PFSK-1 (cell line): ENCODE results near the gene HSPG2.

Experiments
- FOXP2 ChIP-seq: optimal IDR thresholded peaks from 2 replicates; pipeline ENCODE3; 2011; ENCODE audit warnings: borderline replicate concordance, control low read depth, inconsistent platforms; ENCODE audit not compliant: insufficient read depth; ENCODE audit errors: extremely low read length, extremely low read depth
- POLR2AphosphoS5 ChIP-seq: IDR thresholded peaks from 2 replicates; pipeline ENCODE4 v1.6.1; 2012; ENCODE audit warnings: low read depth, mild to moderate bottlenecking, control low read depth, low read length, moderate library complexity
- SIN3A ChIP-seq: IDR thresholded peaks from 2 replicates; pipeline ENCODE4 v1.6.1; 2012; ENCODE audit warnings: mild to moderate bottlenecking, low read length, moderate library complexity, borderline replicate concordance; ENCODE audit not compliant: insufficient read depth
- TAF1 ChIP-seq: IDR thresholded peaks from 2 replicates; pipeline ENCODE4 v1.6.1; 2012; ENCODE audit warnings: low read length, control low read depth, borderline replicate concordance; ENCODE audit not compliant: insufficient read depth
- TF ChIP-seq, protein P1 (sequence below), 2 experiments: IDR thresholded peaks; 2 replicates each; pipeline versions ENCODE4 v1.6.1 to v1.8.0; 2011 to 2012; ENCODE audit warnings: low read depth in 2 of 2, low read length in 2 of 2, control low read depth in 1 of 2, inconsistent platforms in 1 of 2, mild to moderate bottlenecking in 1 of 2, moderate library complexity in 1 of 2; ENCODE audit not compliant: insufficient read depth in 1 of 2

The HSPG2 gene

DNA sequence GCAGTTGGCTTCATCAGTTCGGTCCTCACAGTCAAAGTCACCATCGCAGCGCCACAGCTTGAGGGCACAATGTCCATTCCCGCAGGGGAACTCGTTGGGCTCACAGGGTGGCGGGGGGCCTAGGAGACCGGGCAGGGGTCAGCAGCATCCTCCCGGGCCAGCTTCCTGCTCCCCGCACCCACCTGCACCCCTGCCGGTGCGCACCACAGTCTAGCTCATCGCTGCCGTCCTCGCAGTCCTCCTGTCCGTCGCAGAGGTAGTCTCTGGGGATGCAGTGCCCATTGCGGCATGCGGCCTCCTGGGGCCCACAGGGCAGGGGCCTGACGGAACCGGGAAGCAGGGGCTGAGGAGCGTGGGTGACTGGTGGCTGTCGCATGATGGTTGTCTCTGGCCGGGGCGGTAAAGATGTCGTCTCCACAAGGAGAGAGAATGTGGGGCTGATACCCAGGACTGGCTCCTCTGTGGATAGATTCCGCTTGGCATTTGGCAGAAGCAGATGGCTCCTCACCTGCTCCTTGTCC lies 49.8 kb downstream of the HSPG2 start:
- TF ChIP-seq POLR2AphosphoS5 (no peak), SIN3A (no peak), FOXP2 (no peak), TAF1 (no peak)
- TF ChIP-seq, protein P1, sequence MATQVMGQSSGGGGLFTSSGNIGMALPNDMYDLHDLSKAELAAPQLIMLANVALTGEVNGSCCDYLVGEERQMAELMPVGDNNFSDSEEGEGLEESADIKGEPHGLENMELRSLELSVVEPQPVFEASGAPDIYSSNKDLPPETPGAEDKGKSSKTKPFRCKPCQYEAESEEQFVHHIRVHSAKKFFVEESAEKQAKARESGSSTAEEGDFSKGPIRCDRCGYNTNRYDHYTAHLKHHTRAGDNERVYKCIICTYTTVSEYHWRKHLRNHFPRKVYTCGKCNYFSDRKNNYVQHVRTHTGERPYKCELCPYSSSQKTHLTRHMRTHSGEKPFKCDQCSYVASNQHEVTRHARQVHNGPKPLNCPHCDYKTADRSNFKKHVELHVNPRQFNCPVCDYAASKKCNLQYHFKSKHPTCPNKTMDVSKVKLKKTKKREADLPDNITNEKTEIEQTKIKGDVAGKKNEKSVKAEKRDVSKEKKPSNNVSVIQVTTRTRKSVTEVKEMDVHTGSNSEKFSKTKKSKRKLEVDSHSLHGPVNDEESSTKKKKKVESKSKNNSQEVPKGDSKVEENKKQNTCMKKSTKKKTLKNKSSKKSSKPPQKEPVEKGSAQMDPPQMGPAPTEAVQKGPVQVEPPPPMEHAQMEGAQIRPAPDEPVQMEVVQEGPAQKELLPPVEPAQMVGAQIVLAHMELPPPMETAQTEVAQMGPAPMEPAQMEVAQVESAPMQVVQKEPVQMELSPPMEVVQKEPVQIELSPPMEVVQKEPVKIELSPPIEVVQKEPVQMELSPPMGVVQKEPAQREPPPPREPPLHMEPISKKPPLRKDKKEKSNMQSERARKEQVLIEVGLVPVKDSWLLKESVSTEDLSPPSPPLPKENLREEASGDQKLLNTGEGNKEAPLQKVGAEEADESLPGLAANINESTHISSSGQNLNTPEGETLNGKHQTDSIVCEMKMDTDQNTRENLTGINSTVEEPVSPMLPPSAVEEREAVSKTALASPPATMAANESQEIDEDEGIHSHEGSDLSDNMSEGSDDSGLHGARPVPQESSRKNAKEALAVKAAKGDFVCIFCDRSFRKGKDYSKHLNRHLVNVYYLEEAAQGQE (IDR thresholded peaks at IDR 0.05; ENCODE audit: insufficient read depth in 1 of 2, low read depth in 2 of 2, low read length in 2 of 2) = no peak

GRCh38 chr1:21886486-21887215 lies 50.5 kb downstream of the HSPG2 start:
- TF ChIP-seq FOXP2 (no peak), POLR2AphosphoS5 (no peak), TAF1 (no peak), SIN3A (no peak)
- TF ChIP-seq, protein P1 (IDR thresholded peaks at IDR 0.05; ENCODE audit: insufficient read depth in 1 of 2, low read depth in 2 of 2, low read length in 2 of 2) = no peak

- TF ChIP-seq TAF1 = no peak
- TF ChIP-seq, protein P1 (IDR thresholded peaks at IDR 0.05; ENCODE audit: insufficient read depth in 1 of 2, low read depth in 2 of 2, low read length in 2 of 2) = no peak
Observed at GRCh38 chr1:21885236-21886037, 51.7 kb downstream of the HSPG2 start.

DNA sequence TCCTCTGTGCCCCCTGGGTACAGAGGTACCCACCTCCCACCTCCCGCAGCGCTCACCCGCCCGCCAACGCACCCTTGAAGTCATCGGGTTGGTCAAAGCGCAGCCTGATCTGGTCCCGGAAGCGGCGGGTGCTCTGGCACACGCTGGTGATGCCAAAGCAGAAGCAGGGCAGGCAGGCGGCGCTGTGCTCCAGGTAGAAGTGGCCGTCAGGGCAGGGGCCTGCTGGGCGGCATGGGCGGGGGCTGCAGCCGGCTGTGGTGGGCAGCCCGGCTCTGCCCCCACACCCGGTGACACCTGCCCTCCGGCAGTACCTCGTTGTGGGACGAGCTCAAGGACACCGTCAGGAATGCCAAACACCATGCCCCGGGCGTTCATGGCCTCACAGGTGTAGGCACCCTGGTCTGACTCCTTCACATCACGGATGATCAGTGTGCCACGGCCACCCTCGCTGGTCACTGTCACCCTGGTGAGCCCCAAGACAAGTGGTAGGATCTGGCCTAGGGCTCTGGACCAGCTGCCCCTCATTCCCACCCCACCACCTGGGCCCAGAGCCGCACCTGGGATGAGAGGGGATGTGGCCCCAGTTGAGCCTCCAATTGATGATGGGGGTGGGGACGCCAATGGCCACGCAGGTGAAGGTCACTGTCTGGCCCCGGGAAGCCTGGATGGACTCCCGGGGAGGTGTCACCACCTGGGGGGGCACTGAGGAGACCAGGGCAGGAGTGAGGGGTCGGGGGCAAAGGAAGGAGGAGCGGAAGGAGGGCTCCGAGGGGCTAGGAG lies 52.5 kb downstream of the HSPG2 start:
- no peak for TF ChIP-seq POLR2AphosphoS5
- TF ChIP-seq FOXP2 = no peak
- TF ChIP-seq, protein P1 (IDR thresholded peaks at IDR 0.05; ENCODE audit: insufficient read depth in 1 of 2, low read depth in 2 of 2, low read length in 2 of 2) = no peak
- TF ChIP-seq SIN3A = no peak
- TF ChIP-seq TAF1 = no peak
